Adrenal gland (tissue), 12 donors: ENCODE measurements around the gene FXYD1. TPM values are rescaled to one million over a fixed set of nuclear protein-coding genes. Genes with fewer than 3 reads are reported as not detected.

Experiments used
- DNase-seq, 7 donors: peaks; one replicate each; pipeline ENCODE4 v3.0.0-alpha.2; 2019 to 2020
- H3K27ac ChIP-seq, 5 donors: fragments of 200-600 bp; sonication (generic) in 4 of 5; 1 replicate in 3 of 5; 2 replicates in 2 of 5; pipeline versions ENCODE4 v1.5.1 to v1.8.0; 2016 to 2020; ENCODE audit warnings: mild to moderate bottlenecking in 1 of 5
- H3K27me3 ChIP-seq: fragments of 200-600 bp; 2 replicates; pipeline ENCODE4 v1.8.0; 2021
- H3K36me3 ChIP-seq, 2 donors: fragments of 200-600 bp; replicated peaks in 1 of 2; 1 replicate in 1 of 2; 2 replicates in 1 of 2; pipeline versions ENCODE4 v1.5.1 to v1.8.0; 2018 to 2022
- H3K4me1 ChIP-seq, 2 donors: fragments of 200-600 bp; replicated peaks in 1 of 2; 1 replicate in 1 of 2; 2 replicates in 1 of 2; pipeline versions ENCODE4 v1.5.1 to v1.8.0; 2018 to 2021
- H3K4me3 ChIP-seq, 4 donors: fragments of 200-600 bp; sonication (generic) in 3 of 4; one replicate each; pipeline ENCODE4 v1.5.1; 2016 to 2018
- H3K9me3 ChIP-seq, 3 donors: fragments of 200-600 bp; sonication (generic) in 1 of 3; replicated peaks in 1 of 3; 1 replicate in 2 of 3; 2 replicates in 1 of 3; pipeline versions ENCODE4 v1.5.1 to v1.8.0; 2016 to 2021
- POLR2A ChIP-seq, 2 donors: fragments of 450-650 bp; IDR thresholded peaks; one replicate each; pipeline ENCODE4 v1.6.1; 2017; ENCODE audit warnings: antibody characterized with exemption in 2 of 2, mild to moderate bottlenecking in 2 of 2, moderate library complexity in 1 of 2
- WGBS, 4 donors: extraction: QIAGEN DNeasy Blood & Tissue Kit in 2 of 4; methylation state at CpG; one replicate each; pipeline versions ENCODE4 v1.1.5 to v1.1.7; 2013 to 2017; 5-methylcytosine and 5-hydroxymethylcytosine counted together
- intact Hi-C, 2 donors: fragments of 100-400 bp; cut with DNase I; formaldehyde crosslinking; loops; one replicate each; pipeline versions ENCODE4 v1.14.1 to v1.15.0; 2022 to 2023
- polyA plus RNA-seq, 3 donors: library from polyadenylated mRNA; stranded (reverse); fragments of 200-250 nt in 2 of 3; fragments of 350-450 nt in 1 of 3; fragmentation: Illumina TruSeq in 1 of 3; extraction: RNeasy Lipid Tissue Mini Kit (QIAGEN cat#74804) in 1 of 3; gene quantifications; one replicate each; pipeline ENCODE4 v1.2.3, GENCODE V29; 2013 to 2014
- total RNA-seq, 9 donors: library from RNA; depleted of rRNA in 4 of 9; stranded (reverse); fragments of >200 nt in 4 of 9; fragments of 120-200 nt in 1 of 9; fragmentation: NEBNext Ultra II Directional in 1 of 9; extraction: Animal tissue kit (Norgen Biotek cat#: 25700) in 1 of 9; gene quantifications; one replicate each; pipeline versions ENCODE4 v1.1.0 to v1.2.4, GENCODE V29; 2013 to 2023
- TF ChIP-seq, protein P1 (sequence below), 6 experiments: fragments of 450-650 bp in 4 of 6; fragments of 200-600 bp in 2 of 6; sonication (generic) in 1 of 6; IDR thresholded peaks; 1 replicate in 5 of 6; 2 replicates in 1 of 6; pipeline versions ENCODE4 v1.5.1 to v1.8.0; 2016 to 2021; ENCODE audit warnings: antibody characterized with exemption in 6 of 6, mild to moderate bottlenecking in 2 of 6, moderate library complexity in 1 of 6
- donor health status: healthy with polysubstance abuse.
- donor health status: Bipolar disorder and iron deficiency.
- donor health status: DM: yes; HTN: yes; CAD: no.
- donor health status: DM: no; HTN: no; CAD: no.
- donor health status: DM: no; HTN: no; CAD: no.
- donor health status: DM: yes; HTN: yes; CAD: no.

Gene FXYD1
- total and polyA plus RNA-seq, 12 donors = 2.0 to 58.6 (median 9.4) TPM; not detected in 1

DNA sequence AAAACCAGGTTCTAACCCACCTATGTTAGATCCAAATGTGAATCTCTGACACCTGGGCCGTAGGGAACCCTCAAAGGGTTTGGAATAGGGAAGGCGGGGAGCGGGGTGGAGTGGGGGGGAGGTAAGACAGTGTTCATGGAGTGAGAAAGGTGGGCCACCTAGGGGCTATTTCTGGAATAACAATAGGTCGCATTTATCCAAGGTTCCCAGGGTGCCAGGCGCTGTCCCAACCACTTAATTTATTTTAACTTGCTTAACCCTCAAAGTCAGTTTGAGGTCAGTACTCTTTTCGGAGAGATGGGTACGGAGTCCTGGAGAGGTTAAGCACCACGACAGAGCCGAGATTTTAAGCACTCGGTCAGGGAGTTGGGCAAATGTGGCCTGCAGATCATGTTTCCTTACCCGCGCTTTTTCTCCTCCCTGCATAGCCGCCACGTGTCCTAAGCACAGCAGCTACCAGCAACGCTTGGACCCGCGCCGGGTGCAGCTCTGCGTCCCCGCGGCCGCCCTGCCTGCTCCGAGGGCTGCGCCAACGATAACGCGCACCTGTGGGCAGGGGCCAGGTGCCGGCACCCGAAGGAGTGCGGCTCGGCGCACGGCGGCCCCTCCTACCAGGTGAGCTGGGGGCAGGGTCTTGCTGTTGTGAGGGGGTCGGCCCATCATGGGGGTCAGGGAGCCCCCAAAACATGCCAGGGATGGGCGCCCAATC is 48.0 kb upstream of the FXYD1 start:
- H3K9me3 ChIP-seq = no peaks in the 10 kb centered on the region
- H3K36me3 ChIP-seq = no peaks in the 10 kb centered on the region
- TF ChIP-seq POLR2A (IDR thresholded peaks at IDR 0.05) = no peak
- TF ChIP-seq, protein P1, sequence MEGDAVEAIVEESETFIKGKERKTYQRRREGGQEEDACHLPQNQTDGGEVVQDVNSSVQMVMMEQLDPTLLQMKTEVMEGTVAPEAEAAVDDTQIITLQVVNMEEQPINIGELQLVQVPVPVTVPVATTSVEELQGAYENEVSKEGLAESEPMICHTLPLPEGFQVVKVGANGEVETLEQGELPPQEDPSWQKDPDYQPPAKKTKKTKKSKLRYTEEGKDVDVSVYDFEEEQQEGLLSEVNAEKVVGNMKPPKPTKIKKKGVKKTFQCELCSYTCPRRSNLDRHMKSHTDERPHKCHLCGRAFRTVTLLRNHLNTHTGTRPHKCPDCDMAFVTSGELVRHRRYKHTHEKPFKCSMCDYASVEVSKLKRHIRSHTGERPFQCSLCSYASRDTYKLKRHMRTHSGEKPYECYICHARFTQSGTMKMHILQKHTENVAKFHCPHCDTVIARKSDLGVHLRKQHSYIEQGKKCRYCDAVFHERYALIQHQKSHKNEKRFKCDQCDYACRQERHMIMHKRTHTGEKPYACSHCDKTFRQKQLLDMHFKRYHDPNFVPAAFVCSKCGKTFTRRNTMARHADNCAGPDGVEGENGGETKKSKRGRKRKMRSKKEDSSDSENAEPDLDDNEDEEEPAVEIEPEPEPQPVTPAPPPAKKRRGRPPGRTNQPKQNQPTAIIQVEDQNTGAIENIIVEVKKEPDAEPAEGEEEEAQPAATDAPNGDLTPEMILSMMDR (IDR thresholded peaks at IDR 0.05) = peak; percentile 41 to 69 (median 50)
- DNase-seq = peak; percentile 47 to 80 (median 59)
- no peak overlapping the region for H3K4me3 ChIP-seq
- H3K27ac ChIP-seq = no peak overlapping the region
- intact Hi-C loops = loop anchor here in 1 of 2 donors (5.0 kb wide), 1 partner anchor 118 kb away; no protein-coding TSS in a partner anchor
- peaks cover 11% of the 10 kb centered on the region for H3K27me3 ChIP-seq
- peaks cover 0 to 6% of the 10 kb centered on the region in 2 donors for H3K4me1 ChIP-seq
- WGBS, 4 donors = 4 to 10% (median 6%) methylated on average over 7 to 36 of the region's 36 CpGs

DNA sequence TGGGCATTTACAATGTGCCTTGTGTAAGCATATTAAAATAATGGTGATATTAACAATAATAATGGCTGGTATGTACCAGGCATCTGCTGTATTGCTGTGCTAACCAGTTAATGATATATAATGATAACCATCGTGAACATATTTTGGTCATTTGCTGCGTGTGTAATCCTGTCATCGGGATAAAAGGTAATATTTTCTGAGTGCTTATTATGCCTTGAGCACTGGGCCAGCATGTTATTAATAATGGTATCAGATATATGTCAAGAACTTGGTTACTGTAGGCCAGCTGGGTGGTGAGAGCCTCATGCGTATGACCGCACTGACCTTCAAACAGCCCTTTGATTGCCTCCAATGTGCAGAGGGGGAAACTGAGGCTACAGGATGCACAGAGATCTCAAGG is 45.2 kb upstream of the FXYD1 start:
- no peaks in the 10 kb centered on the region for H3K9me3 ChIP-seq
- peaks cover 0 to 6% of the 10 kb centered on the region in 2 donors for H3K4me1 ChIP-seq
- H3K27me3 ChIP-seq = peaks cover 11% of the 10 kb centered on the region
- no peak for DNase-seq
- H3K4me3 ChIP-seq = no peak overlapping the region
- TF ChIP-seq POLR2A (IDR thresholded peaks at IDR 0.05) = no peak
- TF ChIP-seq, protein P1 (IDR thresholded peaks at IDR 0.05) = no peak
- intact Hi-C loops = loop anchor here in 1 of 2 donors (5.0 kb wide), 1 partner anchor 121 kb away; no protein-coding TSS in a partner anchor
- WGBS, 4 donors = 83 to 89% (median 86%) methylated on average over 5 of the region's 5 CpGs
- no peak overlapping the region for H3K27ac ChIP-seq
- no peaks in the 10 kb centered on the region for H3K36me3 ChIP-seq

DNA sequence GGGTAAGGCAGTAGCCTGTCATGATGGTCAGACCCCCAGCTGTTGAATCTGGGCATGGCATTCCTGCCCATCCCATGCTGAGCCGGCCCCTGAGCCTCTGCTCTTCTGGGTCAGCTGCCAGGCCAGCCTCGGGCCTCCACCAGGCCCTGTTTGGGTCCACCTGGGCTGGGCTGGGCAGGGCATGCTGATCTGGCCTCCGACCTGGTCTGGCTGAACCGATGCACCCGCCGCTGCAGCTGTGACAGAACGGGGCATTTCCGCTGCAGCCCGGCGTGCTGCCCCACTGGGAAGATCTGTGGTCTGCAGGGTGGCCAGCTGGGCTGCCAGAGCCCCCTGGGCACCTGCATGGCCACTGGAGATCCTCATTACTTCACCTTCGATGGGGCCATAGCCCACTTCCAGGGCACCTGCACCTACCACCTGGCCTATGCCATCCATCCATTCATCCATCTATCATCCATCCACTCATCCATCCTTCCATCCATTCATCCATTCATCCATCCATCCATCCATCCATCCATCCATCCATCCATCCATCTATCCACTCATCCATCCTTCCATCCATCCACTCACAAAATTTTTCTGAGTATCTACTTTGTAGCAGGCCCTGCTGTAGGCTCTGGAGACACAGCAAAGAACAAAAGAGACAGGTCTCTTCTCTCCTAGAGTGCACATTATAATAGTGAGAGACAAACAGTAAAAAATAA is 44.5 kb upstream of the FXYD1 start:
- WGBS, 4 donors = 77 to 94% (median 84%) methylated on average over 5 to 11 of the region's 11 CpGs
- no peak for TF ChIP-seq POLR2A (IDR thresholded peaks at IDR 0.05)
- TF ChIP-seq, protein P1 (IDR thresholded peaks at IDR 0.05) = no peak
- no peaks in the 10 kb centered on the region for H3K36me3 ChIP-seq
- no peaks in the 10 kb centered on the region for H3K9me3 ChIP-seq
- no peak overlapping the region for H3K27ac ChIP-seq
- intact Hi-C loops = loop anchor here in 1 of 2 donors (5.0 kb wide), 1 partner anchor 122 kb away; no protein-coding TSS in a partner anchor
- H3K4me1 ChIP-seq = peaks cover 0 to 6% of the 10 kb centered on the region in 2 donors
- DNase-seq = no peak
- H3K27me3 ChIP-seq = peaks cover 11% of the 10 kb centered on the region
- no peak overlapping the region for H3K4me3 ChIP-seq

DNA sequence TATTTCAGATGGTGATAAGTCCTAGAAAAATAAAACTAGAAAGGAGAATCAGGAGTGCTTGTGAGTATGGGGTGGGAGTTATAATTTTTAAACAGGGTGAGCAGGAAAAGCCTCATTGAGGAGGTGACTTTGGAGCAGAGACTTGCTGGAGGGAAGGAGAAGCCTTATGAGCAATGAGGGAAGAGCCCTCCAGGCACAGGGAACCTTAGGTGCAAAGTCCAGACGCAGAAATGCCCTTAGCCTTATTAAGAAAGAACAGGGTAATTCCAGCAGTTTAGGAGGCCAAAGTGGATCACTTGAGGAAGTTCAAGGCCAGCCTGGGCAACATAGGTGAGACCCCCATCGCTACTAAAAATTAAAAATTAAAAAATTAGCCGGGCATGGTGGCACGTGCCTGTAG is 44.0 kb upstream of the FXYD1 start:
- no peak for TF ChIP-seq POLR2A (IDR thresholded peaks at IDR 0.05)
- TF ChIP-seq, protein P1 (IDR thresholded peaks at IDR 0.05) = no peak
- 86 to 91% (median 89%) methylated on average over 4 of the region's 4 CpGs for WGBS, 4 donors
- Histone ChIP-seq H3K4me1 (peaks cover 0 to 6% of the 10 kb centered on the region in 2 donors), H3K9me3 (no peaks in the 10 kb centered on the region), H3K36me3 (no peaks in the 10 kb centered on the region), H3K4me3 (no peak overlapping the region), H3K27me3 (peaks cover 11% of the 10 kb centered on the region), H3K27ac (no peak overlapping the region)
- DNase-seq = no peak
- intact Hi-C loops = loop anchor here in 1 of 2 donors (5.0 kb wide), 1 partner anchor 122 kb away; no protein-coding TSS in a partner anchor
